GOT3 (cell line): ENCODE results near the gene PCNX3.

ENCODE experiments used
- DNase-seq: peaks from one replicate; lab custom pipeline; 2025; ENCODE audit warnings: mixed read lengths; lab: John Stamatoyannopoulos, UW

Gene PCNX3

DNA sequence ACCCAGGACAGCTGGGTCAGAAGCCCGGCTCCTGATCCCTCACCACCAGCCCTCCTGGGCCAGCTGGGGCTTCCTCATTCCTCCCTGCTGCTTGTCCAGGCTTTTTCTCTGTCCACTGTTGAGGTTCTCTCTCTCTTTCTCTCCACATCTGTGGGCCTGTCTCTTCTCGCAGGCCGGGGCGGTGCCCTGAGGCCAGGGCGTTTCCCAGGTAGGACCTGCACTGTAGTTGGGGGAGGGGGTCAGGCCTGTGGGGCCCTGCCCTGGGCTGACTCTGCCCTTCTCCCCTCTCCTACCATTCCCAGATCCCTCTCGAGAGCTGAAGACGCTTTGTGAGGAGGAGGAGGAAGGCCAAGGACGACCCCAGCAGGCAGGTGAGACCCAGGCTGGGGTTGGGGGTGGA lies 34.8 kb upstream of the PCNX3 start:
- DNase-seq, result no peak

DNA sequence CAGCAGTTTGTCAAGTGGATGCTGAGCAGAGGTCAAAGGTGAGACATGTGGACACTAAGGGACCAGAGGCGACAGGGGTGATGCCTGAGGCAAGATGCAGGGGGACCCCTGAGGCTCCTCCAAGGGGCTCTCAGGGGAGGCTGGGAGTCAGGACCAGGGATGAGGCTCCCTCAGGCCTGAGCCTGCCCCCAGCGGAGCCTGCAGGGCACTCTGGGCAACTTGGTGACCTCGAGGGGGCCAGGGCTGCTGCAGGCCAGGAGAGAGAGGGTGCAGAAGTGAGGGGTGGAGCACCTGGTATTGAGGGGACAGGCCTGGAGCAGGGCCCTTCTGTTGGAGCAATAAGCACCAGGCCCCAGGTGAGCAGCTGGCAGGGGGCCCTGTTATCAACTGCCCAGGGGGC lies 33.6 kb upstream of the PCNX3 start:
- DNase-seq, result no peak

DNA sequence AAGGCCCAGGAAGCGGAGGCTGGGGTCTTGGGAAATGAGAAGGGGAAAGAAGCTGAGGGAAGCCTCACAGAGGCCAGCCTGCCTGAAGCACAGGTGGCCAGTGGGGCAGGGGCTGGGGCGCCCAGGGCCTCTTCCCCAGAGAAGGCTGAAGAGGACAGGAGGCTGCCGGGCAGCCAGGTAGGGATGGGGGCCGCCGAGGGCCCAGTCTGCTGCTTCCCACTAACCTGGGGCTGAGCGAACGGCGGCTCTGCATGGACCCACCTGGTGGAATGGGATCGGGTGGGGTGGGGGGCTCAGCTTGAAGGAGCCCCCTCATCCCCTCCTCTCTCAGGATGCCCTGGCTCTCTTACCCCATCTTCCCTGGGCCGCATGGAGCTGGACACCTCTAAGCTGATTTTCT lies 32.0 kb upstream of the PCNX3 start:
- DNase-seq, result no peak

DNA sequence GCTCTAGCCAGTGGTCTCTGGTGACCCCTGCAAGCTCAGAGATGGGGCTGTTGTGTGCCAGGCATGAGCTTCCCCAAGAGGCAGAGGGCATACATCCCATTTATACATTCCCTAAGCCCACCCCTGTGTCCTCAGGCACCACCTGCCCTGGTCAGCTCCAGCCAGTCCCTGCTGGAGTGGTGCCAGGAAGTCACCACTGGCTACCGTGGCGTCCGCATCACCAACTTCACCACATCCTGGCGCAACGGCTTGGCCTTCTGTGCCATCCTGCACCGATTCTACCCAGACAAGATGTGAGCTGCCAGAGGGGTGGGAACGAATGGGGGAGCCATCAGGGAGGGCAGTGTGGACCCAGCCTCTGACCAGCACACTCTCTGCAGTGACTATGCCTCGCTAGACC lies 31.5 kb upstream of the PCNX3 start:
- DNase-seq, result no peak

DNA sequence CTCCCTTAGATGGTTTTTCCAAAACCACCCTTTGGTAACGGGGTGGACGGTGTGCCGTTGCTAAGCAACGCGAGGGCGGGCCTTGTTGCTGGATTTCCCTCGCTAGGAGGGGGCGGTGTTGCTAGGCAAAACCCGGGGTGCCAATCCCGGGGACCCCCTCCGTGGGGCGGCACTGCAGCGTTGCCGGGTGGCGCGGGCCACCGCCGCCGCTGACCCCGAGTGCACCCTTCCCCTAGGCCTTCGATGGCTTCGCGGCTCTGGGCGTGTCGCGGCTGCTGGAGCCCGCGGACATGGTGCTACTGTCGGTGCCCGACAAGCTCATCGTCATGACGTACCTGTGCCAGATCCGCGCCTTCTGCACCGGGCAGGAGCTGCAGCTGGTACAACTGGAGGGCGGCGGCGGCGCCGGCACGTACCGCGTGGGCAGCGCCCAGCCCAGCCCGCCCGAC lies 30.8 kb upstream of the PCNX3 start:
- DNase-seq, result no peak

DNA sequence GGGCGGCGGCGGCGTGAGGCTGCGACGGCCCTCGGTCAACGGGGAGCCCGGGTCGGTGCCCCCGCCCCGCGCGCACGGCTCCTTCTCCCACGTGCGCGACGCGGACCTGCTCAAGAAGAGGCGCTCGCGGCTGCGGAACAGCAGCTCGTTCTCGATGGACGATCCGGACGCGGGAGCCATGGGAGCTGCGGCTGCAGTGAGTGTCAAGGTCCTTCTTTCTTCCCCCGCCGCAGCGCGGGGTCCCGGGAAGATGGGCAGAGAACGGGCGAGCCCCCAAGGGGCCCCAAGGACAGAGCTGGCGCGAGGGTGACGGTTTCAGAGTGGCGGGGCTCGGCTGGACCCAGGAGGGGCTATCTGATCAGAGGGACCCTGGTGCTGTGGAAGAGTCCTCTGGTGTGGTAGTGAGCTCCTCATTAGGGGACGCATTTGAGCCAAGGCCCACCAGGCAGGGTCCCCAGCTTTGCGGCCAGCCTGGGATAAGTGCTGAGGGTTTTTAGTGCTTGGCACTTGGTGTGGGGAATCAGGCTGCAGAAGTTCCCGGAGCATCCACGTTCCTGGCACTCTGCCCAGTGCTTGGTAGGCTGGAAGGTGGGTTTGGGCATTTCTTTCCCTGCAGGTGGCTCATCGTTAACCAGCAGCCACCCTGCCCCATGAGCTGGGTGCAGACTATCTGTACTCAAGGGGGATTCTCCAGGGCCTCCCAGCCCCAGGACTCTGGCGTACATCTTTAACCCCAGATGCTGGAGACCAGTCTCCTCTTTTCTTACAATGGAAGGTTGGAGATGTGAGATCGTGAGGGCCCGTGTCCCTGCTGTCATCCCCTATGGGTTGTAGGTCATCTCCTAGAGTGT lies 30.0 kb upstream of the PCNX3 start:
- no peak for DNase-seq

DNA sequence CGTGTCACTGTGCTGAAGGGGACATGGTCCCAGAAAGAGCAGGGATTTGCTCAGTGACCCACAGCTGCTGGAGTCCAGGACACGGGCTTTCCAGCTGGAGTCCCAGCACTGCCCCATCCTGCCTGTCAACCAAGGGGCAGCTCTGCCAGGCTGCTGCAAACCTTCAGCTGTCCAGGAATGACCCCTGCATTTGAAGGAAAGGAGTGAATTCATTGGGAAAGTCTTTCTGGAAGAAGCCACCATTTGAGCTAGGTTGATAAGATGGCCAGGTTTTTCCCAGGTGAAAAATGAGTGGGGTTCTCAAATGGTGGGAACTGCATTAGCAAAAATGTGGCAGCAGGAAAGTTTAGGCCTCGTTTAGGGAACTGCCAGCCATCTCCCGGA lies 29.3 kb upstream of the PCNX3 start:
- no peak for DNase-seq

DNA sequence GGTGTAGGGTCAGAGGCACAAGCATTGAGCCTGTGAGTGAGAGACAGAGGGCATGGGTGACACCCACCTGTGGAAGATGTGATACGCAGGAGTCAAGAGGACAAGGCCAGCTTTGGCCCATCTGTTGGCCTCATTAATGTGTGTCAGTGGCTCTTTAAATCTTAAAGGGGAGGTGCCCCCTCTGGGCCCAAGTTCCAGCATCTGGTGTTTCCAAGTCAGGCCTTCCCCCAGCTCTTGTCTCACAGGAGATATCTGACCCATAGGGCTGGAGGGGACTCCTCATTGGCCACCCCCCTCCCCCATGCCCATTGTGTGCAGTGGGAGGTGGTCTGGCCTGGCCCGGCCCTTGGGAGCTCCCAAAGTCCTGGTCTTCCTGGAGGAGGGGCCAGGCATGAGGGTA lies 28.9 kb upstream of the PCNX3 start:
- no peak for DNase-seq

DNA sequence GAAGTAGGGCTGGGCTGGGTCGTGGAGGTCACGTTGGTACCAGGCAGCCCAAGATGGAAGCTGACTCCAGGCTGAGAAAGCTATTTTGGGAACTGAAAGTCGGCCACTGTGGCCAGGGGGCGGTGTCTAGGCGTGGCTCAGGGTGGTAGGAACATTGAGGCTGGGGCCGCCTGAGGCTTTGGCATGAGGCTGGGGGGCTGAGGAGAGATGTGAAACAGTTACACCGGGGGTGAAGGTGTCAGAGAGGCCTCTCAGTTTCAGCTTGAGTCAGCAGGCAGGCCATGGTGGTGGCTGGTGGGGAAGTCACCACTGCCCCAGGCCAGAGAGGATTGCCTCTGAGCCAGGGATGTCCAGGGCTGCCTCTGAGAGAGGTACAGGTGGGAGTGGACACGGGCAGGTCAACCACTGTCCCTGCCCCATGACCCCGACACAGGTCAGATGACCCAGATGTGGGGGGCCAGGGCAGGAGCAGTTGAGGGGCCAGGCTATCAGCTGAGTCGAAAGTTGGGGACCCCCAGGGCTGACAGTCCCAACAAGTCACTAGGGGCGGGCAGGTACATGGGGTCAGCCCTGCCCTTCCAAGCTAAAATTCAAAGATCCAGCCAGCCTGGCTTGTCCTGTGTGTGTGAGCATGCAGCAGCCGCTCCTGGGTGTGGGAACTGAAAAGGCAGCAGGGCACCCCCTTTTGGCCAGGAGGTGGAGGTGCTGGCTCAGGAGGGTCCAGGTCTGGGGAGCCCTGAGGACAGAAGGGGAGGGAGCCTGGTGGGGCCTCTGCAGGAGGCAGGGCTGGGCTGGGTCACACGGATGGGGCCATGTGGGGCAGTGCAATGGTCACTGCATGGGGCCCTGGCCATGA lies 27.1 kb upstream of the PCNX3 start:
- DNase-seq, result no peak

DNA sequence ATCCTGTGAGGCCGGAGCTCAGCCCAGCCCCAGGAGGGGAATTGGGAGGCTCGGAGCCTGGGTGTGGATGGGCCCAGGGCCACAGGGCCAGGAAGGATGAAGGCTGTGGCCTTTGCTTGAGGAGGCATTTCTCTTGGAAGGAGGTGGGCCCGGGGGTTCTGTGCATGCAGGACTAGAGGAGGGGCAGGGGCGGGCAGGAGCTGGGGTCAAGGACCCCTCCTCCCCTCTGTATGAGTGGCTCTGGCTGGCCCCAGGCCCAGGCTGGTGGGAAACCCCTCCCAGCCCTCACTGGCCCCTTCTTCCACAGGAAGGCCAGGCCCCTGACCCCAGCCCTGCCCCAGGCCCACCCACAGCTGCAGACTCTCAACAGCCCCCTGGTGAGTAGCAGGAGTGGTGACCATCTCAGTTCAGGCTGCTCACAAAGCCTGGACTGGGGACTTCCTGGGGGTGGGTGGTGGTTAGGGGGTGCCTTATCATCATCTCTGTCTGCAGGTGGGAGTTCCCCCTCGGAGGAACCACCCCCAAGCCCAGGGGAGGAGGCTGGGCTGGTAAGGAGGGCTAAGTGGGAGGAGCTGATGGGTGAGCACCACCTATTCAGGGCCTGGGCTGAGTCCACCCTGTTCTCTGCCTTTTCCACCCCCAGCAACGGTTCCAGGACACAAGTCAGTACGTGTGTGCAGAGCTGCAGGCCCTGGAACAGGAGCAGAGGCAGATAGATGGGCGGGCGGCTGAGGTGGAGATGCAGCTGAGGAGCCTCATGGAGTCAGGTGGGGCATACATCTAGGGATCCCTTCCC lies 25.9 kb upstream of the PCNX3 start:
- DNase-seq, result no peak

DNA sequence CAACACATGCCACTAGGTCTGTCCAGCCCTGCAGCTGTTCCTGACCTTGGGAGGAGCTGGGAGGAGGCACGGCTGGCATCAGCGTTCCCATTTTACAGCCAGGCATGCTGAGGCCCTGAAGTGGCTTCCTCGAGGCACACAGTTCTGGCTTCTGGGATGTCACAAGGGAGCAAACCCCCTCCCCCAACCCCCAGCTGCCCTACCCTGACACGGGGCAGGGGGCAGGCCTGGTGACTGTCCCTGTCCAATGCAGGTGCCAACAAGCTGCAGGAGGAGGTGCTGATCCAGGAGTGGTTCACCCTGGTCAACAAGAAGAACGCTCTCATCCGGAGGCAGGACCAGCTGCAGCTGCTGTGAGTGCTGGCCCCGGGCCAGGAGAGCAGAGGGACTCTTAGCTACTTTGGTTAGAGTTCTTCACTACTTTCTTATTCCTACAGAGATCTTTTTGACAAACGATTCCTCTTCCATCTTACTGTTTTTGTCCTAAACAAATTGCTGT lies 25.3 kb upstream of the PCNX3 start:
- no peak for DNase-seq

DNA sequence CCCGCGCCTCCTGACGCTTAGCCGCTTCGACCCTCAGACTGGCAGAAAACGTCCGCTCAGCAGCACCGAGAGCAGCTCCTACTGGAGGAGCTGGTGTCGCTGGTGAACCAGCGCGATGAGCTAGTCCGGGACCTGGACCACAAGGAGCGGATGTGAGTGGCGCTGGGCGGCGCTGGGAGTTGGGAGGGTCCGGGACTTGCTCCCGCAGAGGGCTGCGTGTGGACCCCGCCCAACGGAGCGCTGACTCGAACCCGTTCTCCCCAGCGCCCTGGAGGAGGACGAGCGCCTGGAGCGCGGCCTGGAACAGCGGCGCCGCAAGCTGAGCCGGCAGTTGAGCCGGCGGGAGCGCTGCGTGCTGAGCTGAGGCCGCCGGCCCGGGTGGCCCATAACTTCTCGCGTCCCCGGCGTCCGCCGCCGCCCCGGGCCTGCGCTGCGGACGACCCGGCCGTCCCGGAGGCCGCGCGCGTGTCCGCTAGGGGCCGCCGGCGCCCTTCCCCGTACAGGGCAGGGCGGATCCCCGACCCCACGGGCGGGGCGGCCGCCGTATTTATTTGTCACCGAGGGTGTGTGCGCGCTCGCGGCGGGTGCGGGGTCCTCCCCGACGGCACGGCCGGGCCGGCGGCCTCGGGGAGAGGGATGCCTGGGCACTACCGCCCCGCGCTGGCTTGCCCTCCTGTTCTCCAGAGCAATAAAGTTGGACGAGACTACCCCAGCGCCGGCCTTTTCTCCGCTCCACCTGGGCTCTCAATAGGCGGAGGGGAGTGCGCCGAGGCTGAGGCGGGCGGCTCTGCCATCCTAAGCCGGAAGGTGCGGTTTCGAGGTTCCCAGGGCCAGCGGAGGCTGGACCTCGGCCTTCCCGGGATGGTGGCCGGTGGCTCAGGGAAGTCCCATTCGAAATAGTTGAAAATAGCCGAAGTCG lies 23.4 kb upstream of the PCNX3 start:
- no peak for DNase-seq

DNA sequence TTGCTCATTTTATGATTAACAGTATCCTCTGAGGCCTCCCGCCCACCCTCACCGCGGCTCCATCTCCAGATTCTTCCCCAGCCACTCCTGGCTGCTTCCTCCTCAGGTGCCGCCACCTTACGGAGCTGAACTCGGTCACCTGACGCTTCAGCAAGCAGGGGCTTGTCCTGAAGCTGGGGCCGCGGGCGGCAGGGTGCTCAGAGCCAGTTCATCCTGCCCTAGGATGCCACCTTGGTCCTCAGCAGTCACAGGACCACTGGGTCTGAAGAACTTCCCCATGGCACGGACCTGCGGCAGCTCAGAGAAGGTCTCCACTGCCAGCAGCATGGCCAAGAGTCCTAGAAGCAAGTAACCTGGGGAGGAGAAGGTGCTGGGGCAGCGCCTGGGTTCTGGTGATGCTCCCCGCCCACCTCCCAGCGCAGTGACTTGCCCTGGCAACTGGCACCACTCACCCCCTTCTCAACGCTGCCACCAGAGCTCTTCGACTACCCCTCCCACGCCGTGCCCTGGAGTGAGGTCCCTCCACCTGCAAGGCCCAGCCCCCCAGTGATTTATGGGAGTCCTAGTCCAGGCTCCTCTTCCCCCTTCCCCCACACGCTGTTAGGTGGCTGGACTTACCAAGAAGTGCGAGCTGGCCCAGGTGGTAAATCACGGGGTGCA lies 22.6 kb upstream of the PCNX3 start:
- no peak for DNase-seq

DNA sequence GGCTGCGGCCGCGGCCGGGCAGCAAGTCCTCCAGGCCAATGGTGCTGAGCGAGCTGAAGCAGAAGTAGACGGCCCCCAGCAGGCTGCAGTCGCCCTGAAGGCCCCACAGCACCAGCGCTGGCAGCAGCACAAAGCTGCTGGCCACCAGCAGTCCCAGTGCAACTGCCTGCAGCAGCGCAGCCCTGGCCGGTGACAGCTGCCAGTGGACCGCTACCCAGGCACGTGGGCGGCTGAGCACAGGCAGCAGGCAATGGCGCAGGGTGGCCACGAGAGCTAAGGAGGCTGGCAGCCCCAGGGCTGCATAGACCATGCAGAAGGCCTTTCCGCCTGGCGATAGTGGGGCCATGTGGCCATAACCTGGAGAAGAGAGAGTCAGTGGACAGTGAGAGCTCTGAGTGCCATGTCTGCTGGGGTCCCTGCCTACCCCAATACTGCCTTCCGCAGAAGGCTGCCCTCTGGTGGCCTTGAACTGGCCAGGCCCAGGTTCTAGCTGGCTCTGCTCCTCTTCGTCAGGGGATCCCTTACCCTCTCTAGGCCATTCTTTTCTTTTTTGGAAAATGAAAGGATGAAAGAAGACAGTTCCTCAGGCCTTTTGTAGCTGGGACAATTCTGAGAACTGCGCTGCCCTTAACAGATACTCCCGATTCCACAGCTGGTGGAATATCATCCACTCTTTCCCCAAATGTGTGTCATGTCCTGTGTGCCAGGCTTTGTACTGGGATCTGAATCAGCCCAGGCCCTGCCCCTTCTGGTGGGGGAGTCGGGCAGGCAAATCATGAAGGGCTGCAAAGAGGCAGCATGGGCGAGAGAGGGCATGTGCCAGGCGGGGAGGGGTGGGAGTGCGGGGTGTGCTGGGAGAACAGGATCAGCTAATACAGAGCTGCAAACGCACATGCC lies 21.8 kb upstream of the PCNX3 start:
- no peak for DNase-seq

DNA sequence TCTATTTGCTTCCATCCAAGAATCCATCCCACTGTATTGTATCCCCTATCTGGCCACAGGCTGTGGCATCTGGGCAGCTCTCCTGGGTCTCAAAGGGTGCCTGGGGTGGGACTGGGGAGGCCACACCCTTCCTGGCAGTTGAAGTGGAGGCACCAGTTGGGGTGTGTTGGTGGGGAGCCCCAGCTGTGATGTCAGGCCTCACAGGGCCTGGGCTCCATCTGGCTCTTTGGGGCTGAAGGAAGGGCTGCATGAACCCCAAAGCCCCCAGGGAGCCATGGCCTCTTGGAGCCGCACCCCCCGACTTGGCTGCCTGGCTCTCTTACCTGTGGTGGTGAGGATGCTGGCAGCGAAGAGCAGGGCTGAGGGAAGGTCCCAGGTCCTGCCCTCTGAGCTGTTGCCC lies 20.4 kb upstream of the PCNX3 start:
- DNase-seq, result no peak

DNA sequence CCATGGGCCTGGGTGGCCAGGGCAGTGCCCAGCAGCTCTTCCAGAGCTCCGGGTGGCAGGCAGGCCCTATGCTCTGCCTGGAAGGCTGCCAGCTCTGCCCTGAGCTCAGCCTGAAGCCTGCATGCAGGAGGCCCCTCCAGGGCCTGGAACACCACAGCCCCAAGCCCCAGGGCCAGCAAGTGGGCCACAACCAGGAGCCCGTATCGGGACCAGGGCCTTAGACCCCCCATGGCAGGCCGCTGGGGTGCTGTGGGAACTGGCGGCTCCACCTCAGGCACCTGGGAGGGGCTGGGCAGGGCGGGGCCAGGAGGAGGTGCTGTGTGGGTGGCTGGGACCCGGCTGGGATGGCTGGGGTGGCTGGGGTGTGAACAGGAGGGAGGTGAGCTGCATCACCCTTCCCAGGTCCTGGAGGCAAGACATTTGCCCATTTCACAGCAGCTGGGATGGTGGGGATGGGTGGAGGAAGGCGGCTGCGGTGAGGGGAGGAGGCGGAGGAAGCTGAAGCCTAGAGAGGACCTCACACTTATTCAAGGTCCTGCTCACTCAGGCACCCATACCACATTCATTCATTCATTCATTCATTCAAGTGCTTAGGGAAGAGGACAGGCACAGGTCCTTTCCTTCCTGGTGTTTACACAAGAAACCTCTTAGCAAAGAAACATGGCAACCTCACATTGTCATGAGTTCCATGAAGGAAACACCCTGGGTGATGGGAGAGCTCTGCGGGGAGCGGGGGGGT lies 19.9 kb upstream of the PCNX3 start, which contains the start of gene KCNK7:
KCNK7 (minus strand) TSS at position 258 of the 739 bp plus-strand sequence; CDS start at position 230, 28 bp downstream.
- no peak for DNase-seq

DNA sequence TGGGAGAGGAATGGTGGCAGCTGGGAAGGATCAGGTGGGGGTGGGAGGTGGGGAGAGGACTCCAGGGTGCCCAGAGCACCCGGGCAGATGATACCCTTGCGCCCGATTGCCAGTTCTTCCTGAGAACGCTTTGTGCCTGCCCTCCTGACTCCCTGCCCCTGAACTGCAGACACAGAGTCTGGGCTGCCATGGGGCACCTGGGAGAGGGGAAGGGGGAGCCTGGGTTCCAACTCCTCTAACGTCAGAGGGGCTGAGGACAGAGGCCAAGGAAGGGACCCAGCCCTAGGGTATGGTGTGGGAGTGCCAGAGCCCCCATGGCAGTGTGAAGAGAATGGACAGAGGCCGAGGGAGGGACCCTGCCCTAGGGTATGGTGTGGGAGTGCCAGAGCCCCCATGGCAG lies 19.1 kb upstream of the PCNX3 start:
- no peak for DNase-seq

DNA sequence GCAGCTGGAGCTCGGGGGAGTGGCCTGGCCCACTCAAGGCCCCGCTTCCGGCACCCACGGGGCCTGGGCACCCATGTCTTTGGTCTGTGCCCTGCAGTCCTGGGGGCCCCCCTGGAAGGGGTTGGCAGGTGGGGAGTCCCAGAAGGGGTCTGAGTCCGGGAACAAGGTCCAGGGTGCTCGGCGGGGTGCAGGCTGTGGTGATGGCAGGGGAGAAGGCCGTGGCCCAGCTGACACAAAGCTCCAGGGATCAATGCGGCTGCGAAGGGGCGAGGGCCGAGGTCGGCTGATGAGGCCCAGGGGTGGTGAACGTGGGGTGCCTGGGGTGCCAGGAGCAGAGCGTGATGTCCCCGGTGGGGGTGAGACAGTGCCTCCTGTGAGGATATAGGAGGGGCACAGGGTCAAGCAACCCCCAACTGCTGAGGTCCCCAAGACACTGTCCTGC lies 17.3 kb upstream of the PCNX3 start:
- no peak for DNase-seq
